Uterus (tissue), 4 donors: Measurements from ENCODE around the gene NR3C2. TPM values are rescaled to one million over a fixed set of nuclear protein-coding genes. Genes with fewer than 3 reads are reported as not detected.

ENCODE experiments used
- DNase-seq, 2 donors: peaks; one replicate each; pipeline ENCODE4 v3.0.0-alpha.2; 2019 to 2020
- H3K27ac ChIP-seq, 2 donors: fragments of 200-600 bp; sonication (generic); 1 replicate in 1 of 2; 2 replicates in 1 of 2; pipeline ENCODE4 v1.5.1; 2016 to 2018
- H3K27me3 ChIP-seq, 2 donors: fragments of 200-600 bp; sonication (generic); one replicate each; pipeline ENCODE4 v1.5.1; 2018 to 2019; ENCODE audit warnings: control low read depth in 1 of 2
- H3K36me3 ChIP-seq, 2 donors: fragments of 200-600 bp; sonication (generic); one replicate each; pipeline ENCODE4 v1.5.1; 2019; ENCODE audit warnings: control low read depth in 1 of 2
- H3K4me1 ChIP-seq, 2 donors: fragments of 200-600 bp; sonication (generic); one replicate each; pipeline ENCODE4 v1.5.1; 2018 to 2019; ENCODE audit warnings: control low read depth in 1 of 2
- H3K4me3 ChIP-seq, 2 donors: fragments of 200-600 bp; sonication (generic); 1 replicate in 1 of 2; 2 replicates in 1 of 2; pipeline ENCODE4 v1.5.1; 2018 to 2019; ENCODE audit warnings: mild to moderate bottlenecking in 1 of 2
- H3K9me3 ChIP-seq, 2 donors: fragments of 200-600 bp; sonication (generic); one replicate each; pipeline ENCODE4 v1.5.1; 2019; ENCODE audit warnings: control low read depth in 1 of 2
- POLR2A ChIP-seq, 2 donors: fragments of 450-650 bp; IDR thresholded peaks; one replicate each; pipeline ENCODE4 v1.6.1; 2016; ENCODE audit warnings: antibody characterized with exemption in 2 of 2, mild to moderate bottlenecking in 1 of 2, moderate library complexity in 1 of 2
- intact Hi-C: fragments of 100-400 bp; cut with DNase I; formaldehyde crosslinking; loops from one replicate; pipeline ENCODE4 v1.15.1; 2023; ENCODE audit warnings: low total_unique reads
- total RNA-seq, 4 donors: library from RNA; depleted of rRNA in 3 of 4; stranded (reverse); fragments of >200 nt in 3 of 4; gene quantifications; one replicate each; pipeline versions ENCODE4 v1.1.0 to v1.2.4, GENCODE V29; 2014 to 2023
- TF ChIP-seq, protein P1 (sequence below), 4 experiments: fragments of 200-600 bp in 2 of 4; fragments of 450-650 bp in 2 of 4; sonication (generic) in 2 of 4; IDR thresholded peaks; one replicate each; pipeline ENCODE4 v1.5.1; 2016 to 2019; ENCODE audit warnings: antibody characterized with exemption in 4 of 4, mild to moderate bottlenecking in 2 of 4, moderate library complexity in 1 of 4
- donor health status: DM: yes; HTN: yes; CAD: no.

Gene NR3C2
- total RNA-seq, 4 donors from 2014 or later, result 10.0 to 46.7 (median 12.5) TPM

DNA sequence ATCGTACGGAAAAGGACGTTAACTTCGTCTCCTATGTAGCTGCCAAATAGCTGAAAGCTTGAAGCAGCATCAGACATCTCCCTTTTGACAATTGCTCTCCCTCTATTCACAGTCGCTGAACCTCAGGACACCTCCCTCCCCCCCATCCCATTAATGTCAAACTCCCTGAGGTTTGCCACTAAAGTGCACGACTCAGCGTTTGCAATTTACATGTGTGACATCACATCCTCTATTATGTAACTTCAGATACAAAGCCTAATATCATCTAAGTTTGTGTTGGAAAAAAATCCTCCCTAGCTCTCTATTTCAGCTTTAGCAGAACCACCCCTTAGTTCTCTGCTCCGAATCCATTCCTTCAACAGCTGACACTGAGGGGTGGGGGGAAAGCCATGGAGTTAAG is 5.5 kb upstream of the NR3C2 start:
- no peaks in the 10 kb centered on the region for H3K9me3 ChIP-seq
- intact Hi-C loops, result no loop called here
- TF ChIP-seq POLR2A (IDR thresholded peaks at IDR 0.05), result peak in 1 of 2 donors; percentile 5
- TF ChIP-seq, protein P1, sequence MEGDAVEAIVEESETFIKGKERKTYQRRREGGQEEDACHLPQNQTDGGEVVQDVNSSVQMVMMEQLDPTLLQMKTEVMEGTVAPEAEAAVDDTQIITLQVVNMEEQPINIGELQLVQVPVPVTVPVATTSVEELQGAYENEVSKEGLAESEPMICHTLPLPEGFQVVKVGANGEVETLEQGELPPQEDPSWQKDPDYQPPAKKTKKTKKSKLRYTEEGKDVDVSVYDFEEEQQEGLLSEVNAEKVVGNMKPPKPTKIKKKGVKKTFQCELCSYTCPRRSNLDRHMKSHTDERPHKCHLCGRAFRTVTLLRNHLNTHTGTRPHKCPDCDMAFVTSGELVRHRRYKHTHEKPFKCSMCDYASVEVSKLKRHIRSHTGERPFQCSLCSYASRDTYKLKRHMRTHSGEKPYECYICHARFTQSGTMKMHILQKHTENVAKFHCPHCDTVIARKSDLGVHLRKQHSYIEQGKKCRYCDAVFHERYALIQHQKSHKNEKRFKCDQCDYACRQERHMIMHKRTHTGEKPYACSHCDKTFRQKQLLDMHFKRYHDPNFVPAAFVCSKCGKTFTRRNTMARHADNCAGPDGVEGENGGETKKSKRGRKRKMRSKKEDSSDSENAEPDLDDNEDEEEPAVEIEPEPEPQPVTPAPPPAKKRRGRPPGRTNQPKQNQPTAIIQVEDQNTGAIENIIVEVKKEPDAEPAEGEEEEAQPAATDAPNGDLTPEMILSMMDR (IDR thresholded peaks at IDR 0.05), result no peak
- H3K4me3 ChIP-seq, result no peak overlapping the region
- no peaks in the 10 kb centered on the region for H3K36me3 ChIP-seq
- peak in 1 of 2 donors; percentile 16 for DNase-seq
- H3K4me1 ChIP-seq, result no peaks in the 10 kb centered on the region
- no peaks in the 10 kb centered on the region for H3K27me3 ChIP-seq
- peak overlapping the region; percentile 25 to 30 for H3K27ac ChIP-seq

DNA sequence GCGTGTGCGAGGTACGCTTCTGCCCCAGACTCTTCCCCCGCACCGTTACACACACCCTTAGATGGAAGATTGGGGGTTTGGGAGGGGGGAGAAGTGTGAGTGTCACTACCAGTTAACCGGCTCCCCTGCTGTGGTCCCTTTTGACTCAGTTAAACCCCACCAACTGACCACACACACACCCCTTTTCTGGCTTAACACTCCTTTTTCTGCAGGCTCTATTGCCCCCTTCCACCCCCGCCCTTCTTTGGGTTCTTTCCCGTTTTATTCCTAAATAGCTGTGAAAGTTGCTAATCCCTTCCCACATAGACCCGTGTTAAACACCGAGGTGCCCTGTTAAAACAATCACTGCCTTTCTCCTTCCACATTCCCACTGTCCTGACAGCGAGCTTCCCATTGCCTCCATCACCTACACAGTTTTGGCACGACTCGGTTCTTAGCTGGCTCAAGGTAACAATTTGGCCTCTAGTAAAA is 3.7 kb upstream of the NR3C2 start:
- intact Hi-C loops, result no loop called here
- Histone ChIP-seq H3K27ac (peak overlapping the region; percentile 92 to 96), H3K27me3 (no peaks in the 10 kb centered on the region), H3K36me3 (no peaks in the 10 kb centered on the region), H3K4me3 (peak overlapping the region; percentile 92 to 93), H3K9me3 (no peaks in the 10 kb centered on the region), H3K4me1 (no peaks in the 10 kb centered on the region)
- no peak for TF ChIP-seq POLR2A (IDR thresholded peaks at IDR 0.05)
- TF ChIP-seq, protein P1 (IDR thresholded peaks at IDR 0.05), result no peak
- DNase-seq, result no peak

DNA sequence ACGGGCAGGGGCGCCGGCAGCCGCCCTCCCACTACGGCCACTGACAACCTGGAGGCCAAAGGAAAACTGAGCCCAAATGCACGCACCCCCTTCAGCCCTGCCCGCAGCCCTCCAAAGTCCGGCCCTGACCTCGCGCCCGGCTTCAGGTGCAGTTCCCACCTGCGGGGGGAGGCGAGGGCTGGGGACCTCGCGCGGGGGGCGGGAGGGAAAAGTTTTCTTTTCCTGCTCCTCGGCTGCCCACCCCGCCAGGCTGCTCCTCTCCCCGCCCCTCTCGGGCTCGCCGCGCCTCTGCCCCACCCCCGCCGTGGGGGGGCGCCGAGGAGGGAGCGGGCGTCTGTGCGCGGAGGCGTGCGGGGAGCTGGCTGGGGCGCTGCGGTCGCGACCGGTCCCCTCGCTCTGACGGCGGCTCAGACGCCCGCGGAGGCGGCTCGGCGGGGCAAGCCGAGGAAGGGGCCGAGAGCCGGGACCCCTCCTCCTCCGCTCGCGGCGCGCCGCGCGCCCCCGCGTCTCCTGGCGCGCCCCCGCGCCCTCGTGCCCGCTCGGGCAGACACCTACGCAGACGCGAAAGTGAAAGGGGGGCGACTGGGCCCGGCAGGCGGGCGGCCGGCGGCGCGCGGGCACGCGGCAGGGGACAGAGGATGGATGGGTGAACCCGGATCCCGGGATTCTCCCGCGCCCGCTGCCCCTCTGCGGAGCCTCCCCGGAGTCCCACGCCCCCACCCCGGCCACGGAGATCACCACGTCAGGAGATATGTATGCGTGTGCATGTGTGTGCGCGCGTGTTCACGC is 3.1 kb upstream of the NR3C2 start:
- Histone ChIP-seq H3K4me1 (no peaks in the 10 kb centered on the region), H3K4me3 (peak overlapping the region; percentile 92 to 93), H3K36me3 (no peaks in the 10 kb centered on the region), H3K27me3 (no peaks in the 10 kb centered on the region), H3K27ac (peak overlapping the region; percentile 92 to 96), H3K9me3 (no peaks in the 10 kb centered on the region)
- peak; percentile 57 to 72 for DNase-seq
- intact Hi-C loops, result no loop called here
- TF ChIP-seq, protein P1 (IDR thresholded peaks at IDR 0.05), result no peak
- peak in 1 of 2 donors; percentile 49 for TF ChIP-seq POLR2A (IDR thresholded peaks at IDR 0.05)

DNA sequence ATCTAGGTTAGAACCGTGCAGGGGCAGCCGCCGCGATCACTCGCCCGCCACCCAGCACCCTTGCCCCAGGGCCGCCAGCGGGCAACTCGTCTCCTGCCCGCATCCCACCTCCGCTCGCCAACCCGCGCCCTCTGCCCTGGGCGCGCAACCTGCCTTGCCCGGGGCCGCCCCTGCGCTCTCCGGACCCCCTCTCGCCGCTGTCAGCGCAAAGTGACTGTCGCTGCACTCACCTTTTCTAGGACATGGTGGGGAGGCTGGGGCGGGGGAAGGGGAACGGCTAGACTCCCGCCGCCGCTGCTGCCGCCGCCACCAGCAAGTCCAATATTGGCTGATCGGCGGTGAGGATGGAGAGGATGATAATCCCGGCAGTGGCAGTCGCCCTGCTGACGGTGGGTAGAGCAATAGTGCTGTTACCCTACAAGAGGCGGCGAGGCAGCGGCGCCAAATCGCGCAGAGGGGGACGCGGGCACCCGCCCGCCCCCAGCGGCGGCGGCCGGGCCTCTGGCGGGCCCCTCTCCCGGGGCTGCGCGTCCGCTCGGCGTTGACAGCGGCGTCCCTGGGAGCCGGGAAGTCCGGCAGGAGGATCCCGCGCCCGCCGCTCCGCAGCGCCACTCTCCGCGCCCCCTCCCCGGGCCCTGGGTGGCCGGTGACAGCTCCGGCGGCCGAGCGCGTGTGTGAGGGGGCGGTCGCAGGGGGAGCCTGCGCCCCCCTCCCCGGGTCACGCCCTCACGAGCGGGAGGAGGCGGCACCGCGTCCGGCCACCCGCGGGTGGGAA is 2.3 kb upstream of the NR3C2 start:
- peak; percentile 38 to 40 for DNase-seq
- peak overlapping the region; percentile 92 to 93 for H3K4me3 ChIP-seq
- H3K9me3 ChIP-seq, result no peaks in the 10 kb centered on the region
- no peaks in the 10 kb centered on the region for H3K36me3 ChIP-seq
- peak overlapping the region; percentile 92 to 96 for H3K27ac ChIP-seq
- TF ChIP-seq POLR2A (IDR thresholded peaks at IDR 0.05), result no peak
- TF ChIP-seq, protein P1 (IDR thresholded peaks at IDR 0.05), result no peak
- intact Hi-C loops, result no loop called here
- H3K27me3 ChIP-seq, result no peaks in the 10 kb centered on the region
- H3K4me1 ChIP-seq, result no peaks in the 10 kb centered on the region
